ENCODE measurements around the gene MMP24OS. TPM values are rescaled to one million over a fixed set of nuclear protein-coding genes. Genes with fewer than 3 reads are reported as not detected.

MMP24OS gene
- total and polyA plus RNA-seq, 2 experiments from 2014 or later, result 19.0 to 58.5 TPM

DNA sequence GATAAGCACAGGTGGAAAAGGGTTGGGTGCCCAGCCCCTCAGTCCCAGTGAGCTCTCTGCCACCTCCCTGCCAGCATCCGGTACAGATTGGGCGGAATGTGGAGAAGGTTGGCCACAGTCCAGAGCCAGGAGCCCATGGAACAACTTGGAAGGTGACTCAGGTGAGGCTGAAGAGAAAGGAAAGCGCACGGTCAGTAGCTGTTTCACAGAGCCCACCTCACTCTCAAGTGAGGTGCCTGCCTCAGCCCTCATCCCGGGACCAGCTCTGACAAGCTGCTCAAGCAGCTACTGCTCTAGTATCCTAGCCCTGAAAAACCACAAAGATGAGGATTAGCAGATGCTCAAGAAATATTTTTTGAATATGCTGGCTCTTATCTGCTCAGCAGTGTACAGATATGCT, 1.1 kb upstream of the MMP24OS start:
- no peaks in the 10 kb centered on the region for H3K9me3 ChIP-seq (ENCODE audit: low read depth)
- H3K27me3 ChIP-seq, result no peaks in the 10 kb centered on the region
- H3K27ac ChIP-seq, result peak overlapping the region; percentile 99
- peaks cover 54% of the 10 kb centered on the region for H3K79me2 ChIP-seq
- no peaks in the 10 kb centered on the region for H3K9me2 ChIP-seq (replicated peaks; ENCODE audit: insufficient read depth)
- H2AFZ ChIP-seq, result no peak overlapping the region
- H3K36me3 ChIP-seq (replicated peaks; ENCODE audit: insufficient read depth, low read depth), result no peaks in the 10 kb centered on the region
- no peak overlapping the region for H3K4me3 ChIP-seq
- H4K20me1 ChIP-seq (ENCODE audit: insufficient read depth, poor library complexity, severe bottlenecking), result peaks cover 8% of the 10 kb centered on the region
- 97% methylated on average over 5 of the region's 5 CpGs for WGBS (ENCODE audit: low lambda C conversion rate, missing lambda C conversion rate)
- no peak for DNase-seq (ENCODE audit: low spot score)
- TF ChIP-seq EZH2phosphoT487 (IDR thresholded peaks at IDR 0.05; ENCODE audit: low read depth, severe bottlenecking, unreplicated experiment), result no peak
- no peak for TF ChIP-seq CTCF (IDR thresholded peaks at IDR 0.05; ENCODE audit: poor library complexity)
- no peak for TF ChIP-seq EZH2 (IDR thresholded peaks at IDR 0.05; ENCODE audit: borderline replicate concordance)
- H3K4me2 ChIP-seq, result no peak overlapping the region
- H3K4me1 ChIP-seq (ENCODE audit: insufficient read depth), result peaks cover 14% of the 10 kb centered on the region

- Histone ChIP-seq H3K27me3 (no peaks in the 10 kb centered on the region), H3K36me3 (replicated peaks; ENCODE audit: insufficient read depth, low read depth) (no peaks in the 10 kb centered on the region), H3K4me2 (peak overlapping the region; percentile 97), H3K79me2 (peaks cover 35% of the 10 kb centered on the region), H2AFZ (peak overlapping the region; percentile 37), H4K20me1 (ENCODE audit: insufficient read depth, poor library complexity, severe bottlenecking) (no peaks in the 10 kb centered on the region), H3K4me3 (peak overlapping the region; percentile 69), H3K9me2 (replicated peaks; ENCODE audit: insufficient read depth) (no peaks in the 10 kb centered on the region), H3K4me1 (ENCODE audit: insufficient read depth) (peaks cover 7% of the 10 kb centered on the region), H3K27ac (peak overlapping the region; percentile 99), H3K9me3 (ENCODE audit: low read depth) (no peaks in the 10 kb centered on the region)
- TF ChIP-seq CTCF (IDR thresholded peaks at IDR 0.05; ENCODE audit: poor library complexity), result no peak
- TF ChIP-seq EZH2 (IDR thresholded peaks at IDR 0.05; ENCODE audit: borderline replicate concordance), result no peak
- TF ChIP-seq EZH2phosphoT487 (IDR thresholded peaks at IDR 0.05; ENCODE audit: low read depth, severe bottlenecking, unreplicated experiment), result no peak
- 19% methylated on average over 10 of the region's 10 CpGs for WGBS (ENCODE audit: low lambda C conversion rate, missing lambda C conversion rate)
- no peak for DNase-seq (ENCODE audit: low spot score)
Measured at GRCh38 chr20:35277127-35277526, 795 bp downstream of the MMP24OS start.

DNA sequence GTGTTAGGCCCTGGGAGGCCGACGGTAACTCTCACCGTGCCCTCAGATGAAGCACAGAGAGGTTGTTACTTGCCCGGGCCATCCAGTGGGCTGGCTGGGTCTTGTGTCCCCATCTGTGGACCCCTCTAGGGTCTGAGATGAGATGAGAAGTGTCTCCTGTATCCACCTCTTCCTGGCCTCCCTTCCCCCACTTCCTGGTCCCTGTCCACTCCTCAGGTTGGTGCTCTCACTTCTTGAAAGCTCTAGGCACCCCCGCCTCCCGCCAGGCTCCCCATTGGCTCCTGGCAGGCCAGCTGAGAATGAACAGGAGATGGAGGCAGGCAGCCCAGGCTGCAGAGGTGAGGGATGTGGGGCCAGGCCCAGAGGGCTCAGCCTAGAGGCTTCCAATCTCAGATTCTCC, 1.5 kb downstream of the MMP24OS start:
- no peaks in the 10 kb centered on the region for H3K9me2 ChIP-seq (replicated peaks; ENCODE audit: insufficient read depth)
- H3K36me3 ChIP-seq (replicated peaks; ENCODE audit: insufficient read depth, low read depth), result no peaks in the 10 kb centered on the region
- WGBS (ENCODE audit: low lambda C conversion rate, missing lambda C conversion rate), result 95% methylated on average over 6 of the region's 6 CpGs
- TF ChIP-seq CTCF (IDR thresholded peaks at IDR 0.05; ENCODE audit: poor library complexity) (no peak), EZH2 (IDR thresholded peaks at IDR 0.05; ENCODE audit: borderline replicate concordance) (no peak), EZH2phosphoT487 (IDR thresholded peaks at IDR 0.05; ENCODE audit: low read depth, severe bottlenecking, unreplicated experiment) (no peak)
- peaks cover 28% of the 10 kb centered on the region for H3K79me2 ChIP-seq
- H3K4me2 ChIP-seq, result peak overlapping the region; percentile 97
- H3K9me3 ChIP-seq (ENCODE audit: low read depth), result no peaks in the 10 kb centered on the region
- DNase-seq (ENCODE audit: low spot score), result no peak
- H4K20me1 ChIP-seq (ENCODE audit: insufficient read depth, poor library complexity, severe bottlenecking), result no peaks in the 10 kb centered on the region
- H3K4me3 ChIP-seq, result no peak overlapping the region
- peak overlapping the region; percentile 99 for H3K27ac ChIP-seq
- no peak overlapping the region for H2AFZ ChIP-seq
- H3K4me1 ChIP-seq (ENCODE audit: insufficient read depth), result peaks cover 7% of the 10 kb centered on the region
- no peaks in the 10 kb centered on the region for H3K27me3 ChIP-seq
